Measurements from ENCODE around the gene FCHO2. TPM values are rescaled to one million over a fixed set of nuclear protein-coding genes. Genes with fewer than 3 reads are reported as not detected.
A peak's percentile ranks its signal among the peaks of the same experiment; 100 is the strongest.

The FCHO2 gene
- total RNA-seq, 1 experiment from 2014 or later, result 5.8 TPM

- H3K27ac Mint-ChIP-seq, result peak overlapping the region in 2 of 3 experiments; percentile 79 to 87; a peak in 2 of 7 replicates
- H2AFZ ChIP-seq (ENCODE audit: low read length), result peak overlapping the region; percentile 59
- no peak overlapping the region for H4K8ac ChIP-seq (replicated peaks; ENCODE audit: insufficient read length, low read depth, low read length)
- TF ChIP-seq CTCF (conservative IDR thresholded peaks at IDR 0.05), result no peak
- H3K4me1 Mint-ChIP-seq, result peaks cover 23 to 25% of the 10 kb centered on the region in 2 experiments
- H3K27me3 ChIP-seq (ENCODE audit: insufficient read depth, low read length), result no peaks in the 10 kb centered on the region
- no peaks in the 10 kb centered on the region for H3K36me3 Mint-ChIP-seq (ENCODE audit: insufficient read depth in 1 of 3, low read depth in 3 of 3)
- H3K4ac ChIP-seq (ENCODE audit: low read depth, low read length), result no peak overlapping the region
- H3K9me3 ChIP-seq (ENCODE audit: control insufficient read depth, low read depth, low read length), result no peaks in the 10 kb centered on the region
- no peak overlapping the region for H4K5ac ChIP-seq (ENCODE audit: insufficient read length, low read depth, low read length)
- DNase-seq, result peak; percentile 39
- no peak overlapping the region for H2AK5ac ChIP-seq (ENCODE audit: insufficient read length, low read length)
- H3K4me3 Mint-ChIP-seq, result peak overlapping the region; percentile 86 to 89
- no peaks in the 10 kb centered on the region; the same call in 1 of the 2 replicates for H3K79me2 ChIP-seq (ENCODE audit: insufficient read depth, low read length)
- H4K91ac ChIP-seq (ENCODE audit: insufficient read length, low read depth, low read length), result no peak overlapping the region
- H2BK12ac ChIP-seq (ENCODE audit: insufficient read length, low read depth, low read length), result no peak overlapping the region
- H3T11ph ChIP-seq (ENCODE audit: low read length), result no peak overlapping the region
- peaks cover 12% of the 10 kb centered on the region for H3K23me2 ChIP-seq (ENCODE audit: insufficient read length, low read depth, low read length, poor library complexity, severe bottlenecking)
- peaks cover 5% of the 10 kb centered on the region for H3K4me1 ChIP-seq (ENCODE audit: insufficient read depth, low read length)
- H2BK120ac ChIP-seq (ENCODE audit: low read depth, low read length, poor library complexity, severe bottlenecking), result no peak overlapping the region
- H3K4me2 ChIP-seq (ENCODE audit: insufficient read depth, insufficient read length, low read length), result peak overlapping the region; percentile 76
- H3K9me3 Mint-ChIP-seq, result no peaks in the 10 kb centered on the region
- H3K18ac ChIP-seq (ENCODE audit: insufficient read length, low read depth, low read length), result no peak overlapping the region
- peak overlapping the region; percentile 33 for H3K9ac ChIP-seq (ENCODE audit: extremely low read depth, insufficient read length, low read length)
- no peak overlapping the region for H2BK15ac ChIP-seq (ENCODE audit: low read depth, low read length)
- no peak overlapping the region for H3K56ac ChIP-seq (ENCODE audit: insufficient read length, low read depth, low read length)
- H3K23ac ChIP-seq (ENCODE audit: insufficient read length, low read depth, low read length), result no peak overlapping the region
- no peaks in the 10 kb centered on the region for H3K79me1 ChIP-seq (ENCODE audit: insufficient read depth, low read depth, low read length, poor library complexity, severe bottlenecking)
- H3K27me3 Mint-ChIP-seq (ENCODE audit: low read depth), result no peaks in the 10 kb centered on the region; the same call in 1 of the 2 replicates
- H2BK5ac ChIP-seq (ENCODE audit: insufficient read length, low read length), result no peak overlapping the region
- H4K20me1 ChIP-seq (ENCODE audit: control insufficient read depth, insufficient read depth, insufficient read length), result no peaks in the 10 kb centered on the region
- no peak overlapping the region for H3K27ac ChIP-seq (ENCODE audit: insufficient read length, low read depth, low read length)
- peak overlapping the region; percentile 92; the same call in 1 of the 2 replicates for H3K14ac ChIP-seq (ENCODE audit: insufficient read depth, low read length)
- no peak overlapping the region for H2BK20ac ChIP-seq (ENCODE audit: low read depth, low read length, poor library complexity, severe bottlenecking)
- WGBS (ENCODE audit: extremely low coverage, insufficient read length, low lambda C conversion rate), result no CpG with 5 or more reads among the region's 51 CpGs
These were observed 691 bp downstream of the FCHO2 start for GRCh38 chr5:72956324-72957140.
